Erythroblast (primary cell): ENCODE data around the gene STIM1.

ENCODE experiments used
- GATA1 ChIP-seq: IDR thresholded peaks from 2 replicates; pipeline ENCODE4 v1.6.1; 2011; ENCODE audit warnings: low read depth, mild to moderate bottlenecking, control low read depth, low read length, moderate library complexity
- POLR2A ChIP-seq: IDR thresholded peaks from 2 replicates; pipeline ENCODE4 v1.6.1; 2011; ENCODE audit warnings: mild to moderate bottlenecking, low read length

GRCh38 chr11:3877364-3878257 lies 22.1 kb downstream of the STIM1 start:
- TF ChIP-seq POLR2A (no peak), GATA1 (no peak)
